SK-N-SH treated with all-trans-retinoic acid at 6 μM for 48 hours (cell line): ENCODE measurements around the gene C1orf185.
A peak's percentile ranks its signal among the peaks of the same experiment; 100 is the strongest.

Source experiments
- ATAC-seq: fragments of 200-7000 bp; cut with Tn5 transposase; 3 replicates; pipeline ENCODE4 v1.9.1; 2020; ENCODE audit warnings: mild to moderate bottlenecking, moderate library complexity
- ARNTL ChIP-seq: fragments of 450-650 bp; formaldehyde crosslinking; IDR thresholded peaks from 2 replicates; pipeline ENCODE4 v1.5.0; 2020; ENCODE audit warnings: low read depth, mild to moderate bottlenecking, moderate library complexity, borderline replicate concordance
- BACH2 ChIP-seq: fragments of 250-450 bp; sonication (Bioruptor Pico); IDR thresholded peaks from 2 replicates; pipeline ENCODE4 v1.9.0; 2021; ENCODE audit warnings: mild to moderate bottlenecking, borderline replicate concordance
- CREB5 ChIP-seq: fragments of 250-450 bp; sonication (Bioruptor Pico); IDR thresholded peaks from 2 replicates; pipeline ENCODE4 v1.5.1; 2020; ENCODE audit warnings: low read depth, mild to moderate bottlenecking, moderate library complexity
- CSDC2 ChIP-seq: fragments of 250-450 bp; sonication (Bioruptor Pico); IDR thresholded peaks from 2 replicates; pipeline ENCODE4 v1.5.0; 2020; ENCODE audit warnings: mild to moderate bottlenecking, moderate library complexity
- CSRNP3 ChIP-seq: fragments of 250-450 bp; sonication (Bioruptor Pico); IDR thresholded peaks from 2 replicates; pipeline ENCODE4 v1.5.1; 2021; ENCODE audit warnings: mild to moderate bottlenecking, moderate library complexity
- GLIS3 ChIP-seq: fragments of 250-450 bp; sonication (Bioruptor Pico); IDR thresholded peaks from 2 replicates; pipeline ENCODE4 v1.5.0; 2020; ENCODE audit warnings: mild to moderate bottlenecking, moderate library complexity
- OSR1 ChIP-seq: fragments of 250-450 bp; sonication (Bioruptor Pico); IDR thresholded peaks from 2 replicates; pipeline ENCODE4 v1.8.0; 2022; ENCODE audit warnings: moderate library complexity, mild to moderate bottlenecking, inconsistent platforms
- PATZ1 ChIP-seq: fragments of 250-450 bp; sonication (Bioruptor Pico); IDR thresholded peaks from 2 replicates; pipeline ENCODE4 v1.8.0; 2020; ENCODE audit warnings: mild to moderate bottlenecking, moderate library complexity, borderline replicate concordance
- POU6F1 ChIP-seq: fragments of 250-450 bp; sonication (Bioruptor Pico); IDR thresholded peaks from 2 replicates; pipeline ENCODE4 v1.8.0; 2021; ENCODE audit warnings: low read depth, mild to moderate bottlenecking, moderate library complexity, borderline replicate concordance
- PPARA ChIP-seq: fragments of 250-450 bp; sonication (Bioruptor Pico); IDR thresholded peaks from 2 replicates; pipeline ENCODE4 v1.5.0; 2020; ENCODE audit warnings: mild to moderate bottlenecking, borderline replicate concordance
- RARB ChIP-seq: fragments of 250-450 bp; sonication (Bioruptor Pico); IDR thresholded peaks from 2 replicates; pipeline ENCODE4 v1.8.0; 2021; ENCODE audit warnings: mild to moderate bottlenecking, moderate library complexity
- SNAI2 ChIP-seq: fragments of 250-450 bp; sonication (Bioruptor Pico); IDR thresholded peaks from 2 replicates; pipeline ENCODE4 v1.5.0; 2020; ENCODE audit warnings: mild to moderate bottlenecking, moderate library complexity
- TCF4 ChIP-seq: fragments of 250-450 bp; sonication (Bioruptor Pico); IDR thresholded peaks from 2 replicates; pipeline ENCODE4 v1.8.0; 2021; ENCODE audit warnings: mild to moderate bottlenecking, moderate library complexity, borderline replicate concordance
- TOX ChIP-seq: fragments of 250-450 bp; sonication (Bioruptor Pico); IDR thresholded peaks from 2 replicates; pipeline ENCODE4 v1.8.0; 2021; ENCODE audit warnings: mild to moderate bottlenecking, moderate library complexity, borderline replicate concordance
- ZC3H10 ChIP-seq: fragments of 250-450 bp; sonication (Bioruptor Pico); IDR thresholded peaks from 2 replicates; pipeline ENCODE4 v1.5.1; 2021; ENCODE audit warnings: mild to moderate bottlenecking, moderate library complexity
- ZFP3 ChIP-seq: fragments of 250-450 bp; sonication (Bioruptor Pico); IDR thresholded peaks from 2 replicates; pipeline ENCODE4 v1.5.0; 2020; ENCODE audit warnings: mild to moderate bottlenecking, moderate library complexity
- ZFP30 ChIP-seq: fragments of 450-650 bp; formaldehyde crosslinking; IDR thresholded peaks from 2 replicates; pipeline ENCODE4 v1.5.0; 2022; ENCODE audit warnings: mild to moderate bottlenecking, moderate library complexity
- ZNF565 ChIP-seq: fragments of 450-650 bp; formaldehyde crosslinking; conservative IDR thresholded peaks from 2 replicates; pipeline ENCODE4 v1.5.0; 2020; ENCODE audit warnings: low read depth, mild to moderate bottlenecking, moderate library complexity
- ZNF70 ChIP-seq: fragments of 450-650 bp; formaldehyde crosslinking; IDR thresholded peaks from 2 replicates; pipeline ENCODE4 v1.5.0; 2020; ENCODE audit warnings: mild to moderate bottlenecking, moderate library complexity
- ZNF8 ChIP-seq: fragments of 450-650 bp; formaldehyde crosslinking; IDR thresholded peaks from 2 replicates; pipeline ENCODE4 v1.5.0; 2020; ENCODE audit warnings: mild to moderate bottlenecking, moderate library complexity

C1orf185 gene

GRCh38 chr1:51097171-51097570 lies 4.9 kb upstream of the C1orf185 start:
- ATAC-seq: no peak
- TF ChIP-seq ZFP30 (no peak), ZNF70 (CRISPR knock-in tag) (no peak), ARNTL (no peak), CSRNP3 (CRISPR knock-in tag) (no peak), PATZ1 (CRISPR knock-in tag) (no peak), POU6F1 (CRISPR knock-in tag) (no peak), PPARA (CRISPR knock-in tag) (no peak), GLIS3 (CRISPR knock-in tag) (no peak), ZNF565 (no peak), CSDC2 (CRISPR knock-in tag) (no peak), ZNF8 (CRISPR knock-in tag) (no peak), ZC3H10 (no peak), ZFP3 (CRISPR knock-in tag) (no peak)

- TF ChIP-seq TCF4 (CRISPR knock-in tag) (peak; percentile 73), CREB5 (CRISPR knock-in tag) (no peak)
- no peak for ATAC-seq
Measured at GRCh38 chr1:51100264-51100880, 1.7 kb upstream of the C1orf185 start.

GRCh38 chr1:51114137-51114536 lies 12.1 kb downstream of the C1orf185 start:
- ATAC-seq: no peak
- TF ChIP-seq TOX (CRISPR knock-in tag): no peak
- TF ChIP-seq ZNF565: no peak
- no peak for TF ChIP-seq CSDC2 (CRISPR knock-in tag)

GRCh38 chr1:51115714-51116404 lies 13.8 kb downstream of the C1orf185 start:
- TF ChIP-seq ZNF565 (no peak), OSR1 (CRISPR knock-in tag) (no peak), ZNF8 (CRISPR knock-in tag) (no peak), ZNF70 (CRISPR knock-in tag) (no peak), GLIS3 (CRISPR knock-in tag) (no peak), TCF4 (CRISPR knock-in tag) (no peak), SNAI2 (no peak), BACH2 (no peak), RARB (CRISPR knock-in tag) (no peak), CSDC2 (CRISPR knock-in tag) (no peak), PATZ1 (CRISPR knock-in tag) (no peak)
- ATAC-seq: no peak
